K562 (cell line): ENCODE data around the gene MYOM3. TPM values are rescaled to one million over a fixed set of nuclear protein-coding genes. Genes with fewer than 3 reads are reported as not detected.

ENCODE experiments used
- ATAC-seq: fragments of 200-7000 bp; cut with Tn5 transposase; 3 replicates; pipeline ENCODE4 v1.9.1; 2020; ENCODE audit warnings: moderate library complexity
- BruUV-seq: library from RNA; stranded (reverse); fragments of 400-500 nt; replicated peaks from 2 replicates; lab custom pipeline; 2021; lab: Mats Ljungman, UMichigan
- CTCF ChIA-PET: fragments of 300-600 bp; formaldehyde crosslinking; extraction: SDS; loops from one replicate; lab custom pipeline; 2021; ENCODE audit warnings: low intra/inter-chr PET ratio; lab: Yijun Ruan, JAX
- POLR2A ChIA-PET: fragments of 300-600, 350-650 bp; sonication (Branson Sonifier 250); formaldehyde crosslinking; extraction: SDS; loops from one replicate; lab custom pipeline; 2021; ENCODE audit warnings: antibody characterized with exemption, inconsistent platforms; lab: Yijun Ruan, JAX
- DNase-seq, 4 experiments: peaks; one replicate each; pipeline versions ENCODE4 v3.0.0 to v3.0.0-alpha.2; 2011 to 2018; ENCODE audit warnings: low spot score in 3 of 4, mixed read lengths in 3 of 4; ENCODE audit errors: extremely low read depth in 1 of 4
- FAIRE-seq: peaks from 2 replicates; lab custom pipeline; 2011; peaks lifted over from hg19 to GRCh38; lab: Jason Lieb, UNC
- H2AFZ ChIP-seq: 2 replicates; pipeline ENCODE4 v1.6.0; 2011; ENCODE audit warnings: low read depth, low read length, control low read depth, inconsistent platforms
- H3K27ac ChIP-seq: fragments of 200-600 bp; 3 replicates; pipeline ENCODE4 v1.8.0; 2011; ENCODE audit warnings: low read depth, mild to moderate bottlenecking, control low read depth, inconsistent platforms, low read length, moderate library complexity, mixed read lengths; ENCODE audit errors: extremely low read depth
- H3K27me3 ChIP-seq, 2 experiments: fragments of 300-600 bp in 1 of 2; 2 replicates in 1 of 2; 3 replicates in 1 of 2; pipeline versions ENCODE4 v1.6.0 to v1.8.0; 2011; ENCODE audit warnings: inconsistent platforms in 2 of 2, low read length in 2 of 2, mild to moderate bottlenecking in 1 of 2, mixed read lengths in 1 of 2, moderate library complexity in 1 of 2; ENCODE audit not compliant: control insufficient read depth in 2 of 2, insufficient read depth in 2 of 2
- H3K36me3 ChIP-seq: fragments of 300-600 bp; 3 replicates; pipeline ENCODE4 v1.8.0; 2011; ENCODE audit warnings: mild to moderate bottlenecking, low read length, inconsistent platforms; ENCODE audit not compliant: control insufficient read depth, insufficient read depth
- H3K4me1 ChIP-seq, 2 experiments: fragments of 200-600 bp in 1 of 2; replicated peaks in 1 of 2; 2 replicates in 1 of 2; 3 replicates in 1 of 2; pipeline versions ENCODE4 v1.5.1 to v1.8.0; 2011; ENCODE audit warnings: inconsistent platforms in 2 of 2, low read length in 2 of 2, mild to moderate bottlenecking in 1 of 2, mixed read lengths in 1 of 2, moderate library complexity in 1 of 2; ENCODE audit not compliant: control insufficient read depth in 2 of 2, insufficient read depth in 2 of 2
- H3K4me2 ChIP-seq: 2 replicates; pipeline ENCODE4 v1.6.1; 2011; ENCODE audit warnings: low read length, control low read depth, inconsistent platforms, mixed read lengths; ENCODE audit not compliant: insufficient read depth
- H3K4me3 ChIP-seq: fragments of 200-600 bp; sonication (generic), shearing (Covaris generic); 2 replicates; pipeline ENCODE4 v1.5.1; 2016; ENCODE audit warnings: control low read depth, inconsistent platforms
- H3K79me2 ChIP-seq: fragments of 200-600 bp; 3 replicates; pipeline ENCODE4 v1.8.0; 2011; ENCODE audit warnings: low read length, inconsistent platforms; ENCODE audit not compliant: control insufficient read depth, insufficient read depth
- H3K9ac ChIP-seq, 2 experiments: 2 replicates each; pipeline versions ENCODE4 v1.6.0 to v1.6.1; 2011; ENCODE audit warnings: low read depth in 2 of 2, low read length in 2 of 2, control low read depth in 1 of 2, inconsistent platforms in 1 of 2, mild to moderate bottlenecking in 1 of 2, mixed read lengths in 1 of 2; ENCODE audit not compliant: insufficient read depth in 1 of 2
- H3K9me1 ChIP-seq: one replicate; pipeline ENCODE4 v1.6.0; 2011; ENCODE audit warnings: inconsistent platforms, mild to moderate bottlenecking, low read length, moderate library complexity; ENCODE audit not compliant: control insufficient read depth, insufficient read depth
- H3K9me3 ChIP-seq: replicated peaks from 2 replicates; pipeline ENCODE4 v1.5.1; 2011; ENCODE audit warnings: low read depth, low read length, inconsistent platforms; ENCODE audit not compliant: control insufficient read depth, insufficient read depth
- H4K20me1 ChIP-seq: replicated peaks from 2 replicates; pipeline ENCODE4 v1.6.1; 2011; ENCODE audit warnings: low read length, inconsistent platforms, mixed read lengths; ENCODE audit not compliant: control insufficient read depth, insufficient read depth
- CEBPG ChIP-seq, 3 experiments: fragments of 200-800 bp in 1 of 3; sonication (Bioruptor generic) in 1 of 3; sonication (generic) in 1 of 3; formaldehyde crosslinking in 1 of 3; IDR thresholded peaks in 2 of 3; conservative IDR thresholded peaks in 1 of 3; 2 replicates each; pipeline versions ENCODE4 v1.6.1 to v1.8.0; 2016 to 2022; ENCODE audit warnings: missing compliant biosample characterization in 2 of 3, missing genetic modification characterization in 2 of 3, mild to moderate bottlenecking in 1 of 3, missing genetic modification reagents in 1 of 3
- CHD4 ChIP-seq: fragments of 200-600 bp; sonication (generic); IDR thresholded peaks from 3 replicates; pipeline ENCODE4 v1.6.1; 2012; ENCODE audit warnings: low read depth, mild to moderate bottlenecking, mixed read lengths, low read length, inconsistent platforms; ENCODE audit not compliant: insufficient read depth, insufficient replicate concordance, poor library complexity, severe bottlenecking
- ESRRA ChIP-seq: fragments of 450-650 bp; IDR thresholded peaks from 2 replicates; pipeline ENCODE4 v1.6.1; 2014; ENCODE audit warnings: low read depth, mild to moderate bottlenecking, moderate library complexity, borderline replicate concordance
- ETV6 ChIP-seq, 3 experiments: fragments of 150-350 bp in 1 of 3; sonication (generic) in 1 of 3; formaldehyde crosslinking in 1 of 3; IDR thresholded peaks; 2 replicates each; pipeline versions ENCODE4 v1.6.1 to v1.8.0; 2014 to 2022; ENCODE audit warnings: borderline replicate concordance in 2 of 3, low read depth in 2 of 3, antibody characterized with exemption in 1 of 3, low read length in 1 of 3, mild to moderate bottlenecking in 1 of 3, missing genetic modification reagents in 1 of 3
- GTF2E2 ChIP-seq: fragments of 200-800 bp; sonication (Bioruptor generic); IDR thresholded peaks from 2 replicates; pipeline ENCODE4 v1.6.1; 2016; ENCODE audit warnings: missing genetic modification characterization, missing compliant biosample characterization
- HIVEP1 ChIP-seq: fragments of 250-450 bp; sonication (Bioruptor Pico); IDR thresholded peaks from 2 replicates; pipeline ENCODE4 v1.4.0; 2020; ENCODE audit warnings: mild to moderate bottlenecking
- LARP7 ChIP-seq: fragments of 450-650 bp; IDR thresholded peaks from 2 replicates; pipeline ENCODE4 v1.6.1; 2016
- NR1H2 ChIP-seq: sonication (generic); formaldehyde crosslinking; IDR thresholded peaks from 2 replicates; pipeline ENCODE4 v1.4.0; 2020; ENCODE audit warnings: mild to moderate bottlenecking, missing genetic modification reagents
- WGBS: fragments of 100-300 bp; shearing (Covaris generic); methylation state at CpG from one replicate; pipeline ENCODE4 v1.1.6; 2016; ENCODE audit warnings: low coverage, mixed read lengths; ENCODE audit not compliant: insufficient coverage; ENCODE audit errors: missing lambda C conversion rate; 5-methylcytosine and 5-hydroxymethylcytosine counted together
- in situ Hi-C: fragments of 300-500 bp; cut with MboI; formaldehyde crosslinking; loops from 4 replicates; pipeline ENCODE4 v1.15.0; 2018; ENCODE audit warnings: inconsistent platforms, mixed read lengths
- intact Hi-C: fragments of 100-400 bp; cut with micrococcal nuclease; formaldehyde crosslinking; loops from 2 replicates; pipeline ENCODE4 v1.14.2; 2022
- polyA plus RNA-seq, 8 experiments: library from polyadenylated mRNA; depleted of rRNA in 4 of 8; stranded (reverse) in 5 of 8; unstranded in 3 of 8; fragments of >200 nt; fragmentation: Nextera tagmentation in 2 of 8; fragmentation: Illumina TruSeq in 1 of 8; extraction: Ambion mirVana in 2 of 8; extraction: Trizol in 1 of 8; gene quantifications; 2 replicates each; pipeline versions ENCODE4 v1.2.1 to v1.2.3, GENCODE V29; 2011 to 2014; ENCODE audit warnings: inconsistent platforms in 1 of 8, missing spikeins in 1 of 8
- total RNA-seq, 7 experiments: library from RNA; depleted of rRNA in 6 of 7; stranded (reverse); fragments of >200 nt in 6 of 7; fragmentation: Illumina TruSeq in 2 of 7; extraction: Trizol in 2 of 7; gene quantifications; 2 replicates each; pipeline versions ENCODE4 v1.2.1 to v1.2.3, GENCODE V29; 2011 to 2021; ENCODE audit warnings: low replicate concordance in 1 of 7
- TF ChIP-seq, protein P1 (sequence below): IDR thresholded peaks from 2 replicates; pipeline ENCODE4 v1.6.1; 2014; ENCODE audit warnings: antibody characterized with exemption
- TF ChIP-seq, protein P2 (sequence below): sonication (generic); formaldehyde crosslinking; IDR thresholded peaks from 2 replicates; pipeline ENCODE4 v1.9.0; 2022; ENCODE audit warnings: mild to moderate bottlenecking, missing genetic modification reagents

MYOM3 gene
- total and polyA plus RNA-seq, 9 of the 15 experiments (the other 6 are each of a cell fraction or from before 2014, with no cell fraction given): 0.01 TPM; not detected in 8

DNA sequence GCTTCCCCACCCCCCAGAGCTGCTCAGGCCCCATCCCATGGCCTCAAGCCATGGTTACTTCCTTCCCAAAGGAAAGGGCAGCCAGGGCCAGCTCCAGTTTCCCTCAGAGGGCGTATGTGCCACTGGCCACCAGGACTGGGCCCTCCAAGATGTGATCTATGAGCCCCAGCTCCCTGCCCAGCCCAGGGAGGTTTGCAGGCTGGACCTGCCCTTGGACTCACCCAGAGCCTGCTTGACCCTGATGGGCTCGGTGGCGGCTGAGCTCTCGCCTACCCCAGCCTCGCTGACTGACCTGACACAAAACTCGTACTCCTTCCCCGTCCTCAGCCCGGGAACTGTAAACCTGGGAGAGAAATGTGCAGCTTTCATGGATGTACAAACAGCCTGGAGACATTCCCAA, 29.6 kb downstream of the MYOM3 start:
- no peaks in the 10 kb centered on the region for H3K9me1 ChIP-seq
- H3K9ac ChIP-seq: no peak overlapping the region
- ChIA-PET POLR2A (interaction anchor here (1.0 to 1.1 kb wide), 2 partner anchors 20 to 282 kb away, joined by 3 to 6 read pairs; no protein-coding TSS in a partner anchor), CTCF (no interaction called here)
- H3K4me2 ChIP-seq: no peak overlapping the region
- WGBS: 4% methylated on average over 8 of the region's 8 CpGs
- in situ Hi-C loops (no loop called here), intact Hi-C loops (no loop called here)
- no peaks in the 10 kb centered on the region for H3K79me2 ChIP-seq
- DNase-seq: no peak
- no peaks in the 10 kb centered on the region for H3K9me3 ChIP-seq
- H3K4me1 ChIP-seq: no peaks in the 10 kb centered on the region
- no peak for TF ChIP-seq ETV6 (IDR thresholded peaks at IDR 0.05; ENCODE audit: borderline replicate concordance in 1 of 2, low read depth in 2 of 2, low read length in 1 of 2)
- no peak for TF ChIP-seq ETV6 (CRISPR knock-in tag; IDR thresholded peaks at IDR 0.05; ENCODE audit: borderline replicate concordance)
- TF ChIP-seq GTF2E2 (tag): no peak
- no peak for TF ChIP-seq LARP7
- TF ChIP-seq HIVEP1 (CRISPR knock-in tag): no peak
- no peak for TF ChIP-seq NR1H2 (CRISPR knock-in tag)
- TF ChIP-seq CEBPG (CRISPR knock-in tag; IDR thresholded peaks at IDR 0.05): no peak
- TF ChIP-seq CEBPG (tag; conservative IDR thresholded peaks at IDR 0.05 in 1 of 2, IDR thresholded peaks at IDR 0.05 in 1 of 2): no peak
- TF ChIP-seq, protein P1, sequence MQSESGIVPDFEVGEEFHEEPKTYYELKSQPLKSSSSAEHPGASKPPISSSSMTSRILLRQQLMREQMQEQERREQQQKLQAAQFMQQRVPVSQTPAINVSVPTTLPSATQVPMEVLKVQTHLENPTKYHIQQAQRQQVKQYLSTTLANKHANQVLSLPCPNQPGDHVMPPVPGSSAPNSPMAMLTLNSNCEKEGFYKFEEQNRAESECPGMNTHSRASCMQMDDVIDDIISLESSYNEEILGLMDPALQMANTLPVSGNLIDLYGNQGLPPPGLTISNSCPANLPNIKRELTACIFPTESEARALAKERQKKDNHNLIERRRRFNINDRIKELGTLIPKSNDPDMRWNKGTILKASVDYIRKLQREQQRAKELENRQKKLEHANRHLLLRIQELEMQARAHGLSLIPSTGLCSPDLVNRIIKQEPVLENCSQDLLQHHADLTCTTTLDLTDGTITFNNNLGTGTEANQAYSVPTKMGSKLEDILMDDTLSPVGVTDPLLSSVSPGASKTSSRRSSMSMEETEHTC: no peak
- no peak for TF ChIP-seq ESRRA
- TF ChIP-seq CHD4: no peak
- TF ChIP-seq, protein P2, sequence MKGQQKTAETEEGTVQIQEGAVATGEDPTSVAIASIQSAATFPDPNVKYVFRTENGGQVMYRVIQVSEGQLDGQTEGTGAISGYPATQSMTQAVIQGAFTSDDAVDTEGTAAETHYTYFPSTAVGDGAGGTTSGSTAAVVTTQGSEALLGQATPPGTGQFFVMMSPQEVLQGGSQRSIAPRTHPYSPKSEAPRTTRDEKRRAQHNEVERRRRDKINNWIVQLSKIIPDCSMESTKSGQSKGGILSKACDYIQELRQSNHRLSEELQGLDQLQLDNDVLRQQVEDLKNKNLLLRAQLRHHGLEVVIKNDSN (CRISPR knock-in tag): no peak
- TF ChIP-seq, all 486 proteins: peak for 0
- no TSS peak for BruUV-seq
- H3K27ac ChIP-seq: no peak overlapping the region
- FAIRE-seq (no peak), ATAC-seq (no peak)
- no peak overlapping the region for H3K4me3 ChIP-seq
- no peak overlapping the region for H2AFZ ChIP-seq
- no peaks in the 10 kb centered on the region for H4K20me1 ChIP-seq
- no peaks in the 10 kb centered on the region for H3K36me3 ChIP-seq
- H3K27me3 ChIP-seq: peaks cover 46 to 75% of the 10 kb centered on the region in 2 experiments
